Endothelial cell of umbilical vein (primary cell): Measurements from ENCODE around the gene PTK6. TPM values are rescaled to one million over a fixed set of nuclear protein-coding genes. Genes with fewer than 3 reads are reported as not detected.

Experiments
- BruUV-seq: library from RNA; stranded (reverse); fragments of 400-500 nt; replicated peaks from 2 replicates; lab custom pipeline; 2021; lab: Mats Ljungman, UMichigan
- CTCF ChIA-PET: fragments of 300-600, 350-600 bp; sonication (Branson Sonifier 250); formaldehyde crosslinking; loops from one replicate; lab custom pipeline; 2021; ENCODE audit warnings: antibody characterized with exemption, inconsistent platforms; lab: Charles Lee
- POLR2A ChIA-PET: fragments of 300-600, 350-600 bp; sonication (Branson Sonifier 250); formaldehyde crosslinking; loops from one replicate; lab custom pipeline; 2021; ENCODE audit warnings: antibody characterized with exemption, inconsistent platforms; lab: Charles Lee
- DNase-seq: peaks from one replicate; pipeline ENCODE4 v3.0.0-alpha.2; 2011; ENCODE audit warnings: low read depth, low spot score
- FAIRE-seq: peaks from 2 replicates; lab custom pipeline; 2011; peaks lifted over from hg19 to GRCh38; lab: Jason Lieb, UNC
- H2AFZ ChIP-seq: 2 replicates; pipeline ENCODE4 v1.6.0; 2012; ENCODE audit warnings: low read depth, low read length, control low read depth, inconsistent platforms
- H3K27ac ChIP-seq: 2 replicates; pipeline ENCODE4 v1.5.1; 2011; ENCODE audit warnings: low read depth, mild to moderate bottlenecking, control low read depth, low read length, moderate library complexity; ENCODE audit not compliant: insufficient read depth
- H3K27me3 ChIP-seq, 2 experiments: 2 replicates each; pipeline versions ENCODE4 v1.6.0 to v1.6.1; 2011; ENCODE audit warnings: low read length in 2 of 2, mixed read lengths in 1 of 2; ENCODE audit not compliant: control insufficient read depth in 2 of 2, insufficient read depth in 2 of 2
- H3K36me3 ChIP-seq, 2 experiments: 2 replicates in 1 of 2; 3 replicates in 1 of 2; pipeline ENCODE4 v1.5.1; 2011; ENCODE audit warnings: low read length in 2 of 2, mild to moderate bottlenecking in 1 of 2, moderate library complexity in 1 of 2; ENCODE audit not compliant: control insufficient read depth in 2 of 2, insufficient read depth in 2 of 2; ENCODE audit errors: extremely low read depth in 1 of 2
- H3K4me1 ChIP-seq: 3 replicates; pipeline ENCODE4 v1.5.1; 2011; ENCODE audit warnings: mild to moderate bottlenecking, low read length; ENCODE audit not compliant: control insufficient read depth, insufficient read depth; ENCODE audit errors: extremely low read depth
- H3K4me2 ChIP-seq: 2 replicates; pipeline ENCODE4 v1.6.1; 2011; ENCODE audit warnings: low read length, control low read depth, mixed read lengths; ENCODE audit not compliant: insufficient read depth
- H3K4me3 ChIP-seq, 3 experiments: fragments of 200-600 bp in 1 of 3; sonication (generic), shearing (Covaris generic) in 1 of 3; replicated peaks in 1 of 3; 2 replicates each; pipeline ENCODE4 v1.5.1; 2011 to 2016; ENCODE audit warnings: control low read depth in 3 of 3, low read length in 3 of 3, mild to moderate bottlenecking in 2 of 3, inconsistent platforms in 1 of 3, low read depth in 1 of 3, moderate library complexity in 1 of 3; ENCODE audit not compliant: insufficient read depth in 1 of 3
- H3K79me2 ChIP-seq: 2 replicates; pipeline ENCODE4 v1.6.0; 2012; ENCODE audit warnings: low read length, inconsistent platforms; ENCODE audit not compliant: control insufficient read depth, insufficient read depth
- H3K9ac ChIP-seq: replicated peaks from 2 replicates; pipeline ENCODE3; 2011; ENCODE audit warnings: low read length, control low read depth; ENCODE audit not compliant: insufficient read depth; ENCODE audit errors: extremely low read depth
- H3K9me1 ChIP-seq: replicated peaks from 3 replicates; pipeline ENCODE4 v1.6.0; 2011; ENCODE audit warnings: mild to moderate bottlenecking, low read length; ENCODE audit not compliant: control insufficient read depth, insufficient read depth; ENCODE audit errors: extremely low read depth
- H3K9me3 ChIP-seq: replicated peaks from 2 replicates; pipeline ENCODE4 v1.5.1; 2012; ENCODE audit warnings: low read length, inconsistent platforms; ENCODE audit not compliant: control insufficient read depth, insufficient read depth
- H4K20me1 ChIP-seq: replicated peaks from 2 replicates; pipeline ENCODE3; 2011; ENCODE audit warnings: mild to moderate bottlenecking, low read length; ENCODE audit not compliant: control insufficient read depth, insufficient read depth; ENCODE audit errors: extremely low read depth
- EZH2 ChIP-seq: IDR thresholded peaks from 2 replicates; pipeline ENCODE4 v1.6.1; 2012; ENCODE audit warnings: borderline replicate concordance, low read depth, mild to moderate bottlenecking, moderate library complexity, low read length, inconsistent platforms; ENCODE audit not compliant: severe bottlenecking
- FOS ChIP-seq: IDR thresholded peaks from 2 replicates; pipeline ENCODE4 v1.6.1; 2011; ENCODE audit warnings: mild to moderate bottlenecking, low read length, moderate library complexity, borderline replicate concordance; ENCODE audit not compliant: insufficient read depth
- GATA2 ChIP-seq: IDR thresholded peaks from 2 replicates; pipeline ENCODE4 v1.7.0; 2011; ENCODE audit warnings: low read depth, mild to moderate bottlenecking, moderate library complexity, mixed read lengths, low read length; ENCODE audit not compliant: insufficient read length, insufficient read depth
- JUN ChIP-seq: IDR thresholded peaks from 2 replicates; pipeline ENCODE4 v1.6.1; 2011; ENCODE audit warnings: borderline replicate concordance, low read depth; ENCODE audit not compliant: insufficient read length, insufficient read depth
- MAX ChIP-seq: IDR thresholded peaks from 2 replicates; pipeline ENCODE4 v1.6.1; 2011; ENCODE audit not compliant: insufficient read depth, insufficient read length
- MYC ChIP-seq: IDR thresholded peaks from one replicate; pipeline ENCODE4 v1.6.1; 2011; ENCODE audit warnings: mild to moderate bottlenecking, low read depth, low read length
- POLR2A ChIP-seq: IDR thresholded peaks from 2 replicates; pipeline ENCODE4 v1.6.1; 2012; ENCODE audit warnings: low read depth, mild to moderate bottlenecking, control low read depth, low read length
- POLR2AphosphoS5 ChIP-seq: IDR thresholded peaks from 2 replicates; pipeline ENCODE4 v1.6.1; 2012; ENCODE audit warnings: low read depth, mild to moderate bottlenecking, control low read depth, low read length, moderate library complexity; ENCODE audit not compliant: insufficient read depth
- dilution Hi-C: fragments of 300-500 bp; cut with MboI; formaldehyde crosslinking; loops from one replicate; pipeline ENCODE4 v1.15.0; 2019; ENCODE audit warnings: low sequenced_read_pairs; ENCODE audit not compliant: extremely low pct_ligation_motif_present
- intact Hi-C: fragments of 100-400 bp; cut with micrococcal nuclease; formaldehyde crosslinking; loops from one replicate; pipeline ENCODE4 v1.10.0; 2022
- polyA plus RNA-seq, 4 experiments: library from polyadenylated mRNA; depleted of rRNA in 3 of 4; stranded (reverse) in 3 of 4; unstranded in 1 of 4; fragments of >200 nt; gene quantifications; 2 replicates each; pipeline versions ENCODE4 v1.2.1 to v1.2.3, GENCODE V29; 2011 to 2012; ENCODE audit warnings: missing spikeins in 1 of 4
- total RNA-seq: library from RNA; stranded (reverse); gene quantifications from 2 replicates; pipeline ENCODE4 v1.2.3, GENCODE V29; 2021
- TF ChIP-seq, protein P1 (sequence below), 2 donors: IDR thresholded peaks; 1 replicate in 1 of 2; 2 replicates in 1 of 2; pipeline ENCODE4 v1.5.1; 2011; ENCODE audit warnings: low read length in 2 of 2, mild to moderate bottlenecking in 2 of 2, moderate library complexity in 2 of 2, control low read depth in 1 of 2, inconsistent platforms in 1 of 2, low read depth in 1 of 2; ENCODE audit not compliant: insufficient read depth in 1 of 2; ENCODE audit errors: extremely low read depth in 1 of 2

PTK6 gene
- total and polyA plus RNA-seq, 2 donors (not counting 3 experiments of a cell fraction or from before 2014, with no cell fraction given): 0.18 TPM; not detected in 1

DNA sequence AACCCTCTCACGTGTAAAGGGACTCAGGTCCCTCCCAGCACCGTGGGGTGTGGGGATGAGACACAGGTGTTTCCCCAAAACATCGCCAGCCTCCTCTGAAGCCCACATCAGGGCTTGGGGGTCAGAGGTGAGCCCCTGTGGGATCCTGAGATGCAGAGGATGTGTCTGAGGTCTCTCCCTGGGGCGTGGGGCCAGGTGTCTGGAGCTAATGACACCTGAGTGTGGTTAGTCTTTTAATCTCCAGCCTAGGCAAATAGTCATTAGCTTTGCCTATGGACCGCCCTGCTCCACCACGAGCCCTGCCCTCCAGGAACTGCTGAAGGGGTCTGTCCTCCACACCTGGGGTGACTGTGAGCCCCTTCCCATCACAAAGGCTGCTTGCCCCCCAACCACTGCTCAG is 8.6 kb upstream of the PTK6 start:
- Histone ChIP-seq H3K9me3 (no peaks in the 10 kb centered on the region), H3K9ac (no peak overlapping the region), H2AFZ (no peak overlapping the region), H3K27ac (no peak overlapping the region), H3K4me2 (no peak overlapping the region), H3K9me1 (no peaks in the 10 kb centered on the region), H3K4me1 (no peaks in the 10 kb centered on the region), H4K20me1 (no peaks in the 10 kb centered on the region), H3K36me3 (no peaks in the 10 kb centered on the region), H3K79me2 (no peaks in the 10 kb centered on the region), H3K4me3 (no peak overlapping the region), H3K27me3 (no peaks in the 10 kb centered on the region)
- BruUV-seq: no TSS peak
- POLR2A ChIA-PET: no interaction called here
- TF ChIP-seq GATA2 (no peak), EZH2 (no peak), JUN (no peak), POLR2A (no peak), MAX (no peak), POLR2AphosphoS5 (no peak), FOS (no peak), MYC (no peak)
- TF ChIP-seq, protein P1, sequence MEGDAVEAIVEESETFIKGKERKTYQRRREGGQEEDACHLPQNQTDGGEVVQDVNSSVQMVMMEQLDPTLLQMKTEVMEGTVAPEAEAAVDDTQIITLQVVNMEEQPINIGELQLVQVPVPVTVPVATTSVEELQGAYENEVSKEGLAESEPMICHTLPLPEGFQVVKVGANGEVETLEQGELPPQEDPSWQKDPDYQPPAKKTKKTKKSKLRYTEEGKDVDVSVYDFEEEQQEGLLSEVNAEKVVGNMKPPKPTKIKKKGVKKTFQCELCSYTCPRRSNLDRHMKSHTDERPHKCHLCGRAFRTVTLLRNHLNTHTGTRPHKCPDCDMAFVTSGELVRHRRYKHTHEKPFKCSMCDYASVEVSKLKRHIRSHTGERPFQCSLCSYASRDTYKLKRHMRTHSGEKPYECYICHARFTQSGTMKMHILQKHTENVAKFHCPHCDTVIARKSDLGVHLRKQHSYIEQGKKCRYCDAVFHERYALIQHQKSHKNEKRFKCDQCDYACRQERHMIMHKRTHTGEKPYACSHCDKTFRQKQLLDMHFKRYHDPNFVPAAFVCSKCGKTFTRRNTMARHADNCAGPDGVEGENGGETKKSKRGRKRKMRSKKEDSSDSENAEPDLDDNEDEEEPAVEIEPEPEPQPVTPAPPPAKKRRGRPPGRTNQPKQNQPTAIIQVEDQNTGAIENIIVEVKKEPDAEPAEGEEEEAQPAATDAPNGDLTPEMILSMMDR (IDR thresholded peaks at IDR 0.05; ENCODE audit: extremely low read depth in 1 of 2, insufficient read depth in 1 of 2, low read depth in 1 of 2, low read length in 2 of 2): no peak
- CTCF ChIA-PET: interaction anchor here (1.9 kb wide), 1 partner anchor 8 kb away, joined by 12 read pairs; the partner anchor contains the start of gene PTK6
- DNase-seq (no peak), FAIRE-seq (no peak)
- dilution Hi-C loops: no loop called here
- intact Hi-C loops: no loop called here
